ENCODE results near the gene MCM10. TPM values are rescaled to one million over a fixed set of nuclear protein-coding genes. Genes with fewer than 3 reads are reported as not detected.

The MCM10 gene
- total RNA-seq (2021; ENCODE audit: unreplicated experiment) (43.1 TPM), Bru-seq, nascent RNA (percentile 70 among the genes with signal in this experiment), BruChase-seq, experiment 1, labeled RNA remaining after a 6-hour chase (percentile 66 among the genes with signal in this experiment), BruChase-seq, experiment 2, labeled RNA remaining after a 2-hour chase (percentile 69 among the genes with signal in this experiment)
- 7.5 and 8.8 TPM in 2 replicates for polyA plus RNA-seq (2012)
- long read RNA-seq, full-length matches to known transcripts: 43 of 103 reads
- long read RNA-seq, partial matches to known transcripts: 52 of 103 reads
- long read RNA-seq, other reads (novel, unspliced or antisense): 8 of 103 reads

DNA sequence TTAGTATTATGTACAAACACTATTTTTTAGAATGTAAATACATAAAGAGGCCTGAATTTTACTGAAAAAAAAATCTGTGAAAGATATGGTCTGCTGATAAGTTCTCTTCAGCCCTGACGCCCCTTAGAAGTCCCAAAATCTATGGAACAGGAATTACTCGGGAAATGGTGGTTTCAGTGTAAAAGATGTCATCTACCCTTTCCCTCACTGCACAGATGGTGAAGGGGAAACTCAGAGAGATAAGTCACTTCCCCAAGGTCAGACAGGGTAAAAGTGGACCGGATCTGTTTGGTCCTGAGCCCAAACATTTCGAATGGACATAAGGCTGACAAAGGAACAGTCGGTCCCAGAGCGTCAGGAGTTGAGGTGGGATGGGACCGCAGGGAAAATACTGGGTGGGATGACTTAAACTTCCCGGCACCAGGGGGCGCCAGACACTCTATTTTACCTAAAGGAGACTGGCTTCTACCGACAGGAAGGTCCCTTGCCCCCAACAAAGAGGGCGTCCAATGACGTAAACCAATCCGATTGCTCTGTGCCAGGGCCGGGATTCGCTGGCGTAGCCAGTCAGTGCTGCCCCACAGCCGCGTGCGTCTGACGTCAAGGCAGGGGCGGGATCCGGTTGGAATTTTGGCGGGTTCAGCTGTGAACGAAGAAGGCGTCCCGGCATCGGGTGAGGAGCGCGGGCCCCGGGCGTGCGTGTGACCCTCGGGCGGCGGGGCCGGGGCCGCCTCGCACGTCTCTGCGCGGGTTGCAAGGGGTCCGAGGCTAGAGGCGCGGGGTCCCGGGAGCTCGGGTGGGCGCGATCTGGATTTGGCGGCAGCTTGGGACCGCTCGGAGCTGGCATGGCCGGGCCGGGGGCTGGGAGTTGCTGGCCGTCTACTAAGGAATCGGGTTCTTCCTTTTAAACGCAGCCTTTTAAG, at the start of gene MCM10:
TSS of gene MCM10 (plus strand) at position 625 of the 923 bp plus-strand sequence. CDS start 2,645 bp downstream, outside the sequence.
- Histone ChIP-seq H3K27ac (ENCODE audit: low read depth, low read length) (peak within 1 kb of the TSS; percentile 30), H3K4me2 (ENCODE audit: low read length) (peak within 1 kb of the TSS; percentile 94), H2AFZ (ENCODE audit: low read depth, low read length, poor library complexity, severe bottlenecking) (peak within 1 kb of the TSS; percentile 79), H3K4me3 (replicated peaks in 1 of 2; ENCODE audit: low read depth in 1 of 2, low read length in 2 of 2) (peak within 1 kb of the TSS; percentile 92 to 94), H4K20me1 (ENCODE audit: insufficient read depth) (no peaks in the 10 kb centered on the region), H3K9me2 (ENCODE audit: insufficient read depth) (no peaks in the 10 kb centered on the region), H3K27me3 (ENCODE audit: insufficient read depth, low read length) (no peaks in the 10 kb centered on the region), H3K9ac (ENCODE audit: low read length) (peak within 1 kb of the TSS; percentile 87), H3K36me3 (ENCODE audit: control insufficient read depth in 1 of 2, insufficient read depth in 2 of 2, low read length in 2 of 2) (peaks cover 3 to 16% of the 10 kb centered on the region in 2 experiments; a peak in 3 of 4 replicates), H3K9me3 (ENCODE audit: control insufficient read depth in 1 of 2, insufficient read depth in 1 of 2, low read depth in 1 of 2, low read length in 2 of 2) (no peaks in the 10 kb centered on the region), H3K79me2 (ENCODE audit: insufficient read depth, low read length) (peaks cover 48% of the 10 kb centered on the region), H3K4me1 (ENCODE audit: control insufficient read depth in 1 of 2, insufficient read depth in 2 of 2, low read length in 2 of 2) (peaks cover 0 to 15% of the 10 kb centered on the region in 2 experiments; a peak in 3 of 4 replicates)
- peak; percentile 99 for ATAC-seq
- CTCF ChIA-PET: interaction anchor here (0.6 to 2.3 kb wide), 4 partner anchors 10 to 837 kb away, joined by 3 to 14 read pairs (median 6); partner anchors contain the start of gene OPTN
- intact Hi-C loops (cut with micrococcal nuclease): loop anchor here (1.0 to 5.0 kb wide), 3 partner anchors 62 to 186 kb away; partner anchors contain the start of gene SEPHS1
- POLR2A ChIA-PET: no interaction called here
- peak; percentile 99 for DNase-seq (ENCODE audit: low read depth, low spot score)
- BruUV-seq (replicated peaks): no TSS peak
- RAD21 ChIA-PET (ENCODE audit: low non-redundant PET in 1 of 2, low total read pairs in 2 of 2, uncharacterized antibody in 2 of 2, unreplicated experiment in 2 of 2): no interaction called here
- peak; percentile 70 for TF ChIP-seq POLR2AphosphoS5 (IDR thresholded peaks at IDR 0.05; ENCODE audit: low read depth, low read length)
- TF ChIP-seq ELF1 (IDR thresholded peaks at IDR 0.05; ENCODE audit: borderline replicate concordance, low read depth): no peak
- TF ChIP-seq ZFX (IDR thresholded peaks at IDR 0.05): no peak; the same call in 1 of the 2 replicates
- TF ChIP-seq, protein P1, sequence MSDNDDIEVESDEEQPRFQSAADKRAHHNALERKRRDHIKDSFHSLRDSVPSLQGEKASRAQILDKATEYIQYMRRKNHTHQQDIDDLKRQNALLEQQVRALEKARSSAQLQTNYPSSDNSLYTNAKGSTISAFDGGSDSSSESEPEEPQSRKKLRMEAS (IDR thresholded peaks at IDR 0.05): peak; percentile 52; the same call in 1 of the 2 replicates
- TF ChIP-seq EZH2phosphoT487 (IDR thresholded peaks at IDR 0.05; ENCODE audit: borderline replicate concordance): no peak
- peak; percentile 77 for TF ChIP-seq RAD21 (IDR thresholded peaks at IDR 0.05; ENCODE audit: low read depth)
- peak; percentile 77; the same call in 1 of the 2 replicates for TF ChIP-seq SRF (IDR thresholded peaks at IDR 0.05; ENCODE audit: low read depth)
- TF ChIP-seq CBX3 (IDR thresholded peaks at IDR 0.05; ENCODE audit: low read depth): 0 out of 2 replicates have a peak, but pooled peaks have one; percentile 28
- TF ChIP-seq, protein P2, sequence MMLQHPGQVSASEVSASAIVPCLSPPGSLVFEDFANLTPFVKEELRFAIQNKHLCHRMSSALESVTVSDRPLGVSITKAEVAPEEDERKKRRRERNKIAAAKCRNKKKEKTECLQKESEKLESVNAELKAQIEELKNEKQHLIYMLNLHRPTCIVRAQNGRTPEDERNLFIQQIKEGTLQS (IDR thresholded peaks at IDR 0.05): no peak
- TF ChIP-seq SIN3A (IDR thresholded peaks at IDR 0.05; ENCODE audit: low read depth): peak; percentile 98
- no peak for TF ChIP-seq CEBPB (IDR thresholded peaks at IDR 0.05; ENCODE audit: low read depth)
- TF ChIP-seq, protein P3, sequence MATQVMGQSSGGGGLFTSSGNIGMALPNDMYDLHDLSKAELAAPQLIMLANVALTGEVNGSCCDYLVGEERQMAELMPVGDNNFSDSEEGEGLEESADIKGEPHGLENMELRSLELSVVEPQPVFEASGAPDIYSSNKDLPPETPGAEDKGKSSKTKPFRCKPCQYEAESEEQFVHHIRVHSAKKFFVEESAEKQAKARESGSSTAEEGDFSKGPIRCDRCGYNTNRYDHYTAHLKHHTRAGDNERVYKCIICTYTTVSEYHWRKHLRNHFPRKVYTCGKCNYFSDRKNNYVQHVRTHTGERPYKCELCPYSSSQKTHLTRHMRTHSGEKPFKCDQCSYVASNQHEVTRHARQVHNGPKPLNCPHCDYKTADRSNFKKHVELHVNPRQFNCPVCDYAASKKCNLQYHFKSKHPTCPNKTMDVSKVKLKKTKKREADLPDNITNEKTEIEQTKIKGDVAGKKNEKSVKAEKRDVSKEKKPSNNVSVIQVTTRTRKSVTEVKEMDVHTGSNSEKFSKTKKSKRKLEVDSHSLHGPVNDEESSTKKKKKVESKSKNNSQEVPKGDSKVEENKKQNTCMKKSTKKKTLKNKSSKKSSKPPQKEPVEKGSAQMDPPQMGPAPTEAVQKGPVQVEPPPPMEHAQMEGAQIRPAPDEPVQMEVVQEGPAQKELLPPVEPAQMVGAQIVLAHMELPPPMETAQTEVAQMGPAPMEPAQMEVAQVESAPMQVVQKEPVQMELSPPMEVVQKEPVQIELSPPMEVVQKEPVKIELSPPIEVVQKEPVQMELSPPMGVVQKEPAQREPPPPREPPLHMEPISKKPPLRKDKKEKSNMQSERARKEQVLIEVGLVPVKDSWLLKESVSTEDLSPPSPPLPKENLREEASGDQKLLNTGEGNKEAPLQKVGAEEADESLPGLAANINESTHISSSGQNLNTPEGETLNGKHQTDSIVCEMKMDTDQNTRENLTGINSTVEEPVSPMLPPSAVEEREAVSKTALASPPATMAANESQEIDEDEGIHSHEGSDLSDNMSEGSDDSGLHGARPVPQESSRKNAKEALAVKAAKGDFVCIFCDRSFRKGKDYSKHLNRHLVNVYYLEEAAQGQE (IDR thresholded peaks at IDR 0.05; ENCODE audit: low read depth): no peak
- TF ChIP-seq ZNF274 (IDR thresholded peaks at IDR 0.05; ENCODE audit: low read depth, low read length): no peak
- peak; percentile 93 for TF ChIP-seq SP1 (IDR thresholded peaks at IDR 0.05; ENCODE audit: low read depth)
- peak; percentile 99 for TF ChIP-seq YY1 (IDR thresholded peaks at IDR 0.05; ENCODE audit: extremely low read depth, insufficient replicate concordance, low read depth, low read length)
- TF ChIP-seq JUND (IDR thresholded peaks at IDR 0.05): no peak
- TF ChIP-seq, protein P4, sequence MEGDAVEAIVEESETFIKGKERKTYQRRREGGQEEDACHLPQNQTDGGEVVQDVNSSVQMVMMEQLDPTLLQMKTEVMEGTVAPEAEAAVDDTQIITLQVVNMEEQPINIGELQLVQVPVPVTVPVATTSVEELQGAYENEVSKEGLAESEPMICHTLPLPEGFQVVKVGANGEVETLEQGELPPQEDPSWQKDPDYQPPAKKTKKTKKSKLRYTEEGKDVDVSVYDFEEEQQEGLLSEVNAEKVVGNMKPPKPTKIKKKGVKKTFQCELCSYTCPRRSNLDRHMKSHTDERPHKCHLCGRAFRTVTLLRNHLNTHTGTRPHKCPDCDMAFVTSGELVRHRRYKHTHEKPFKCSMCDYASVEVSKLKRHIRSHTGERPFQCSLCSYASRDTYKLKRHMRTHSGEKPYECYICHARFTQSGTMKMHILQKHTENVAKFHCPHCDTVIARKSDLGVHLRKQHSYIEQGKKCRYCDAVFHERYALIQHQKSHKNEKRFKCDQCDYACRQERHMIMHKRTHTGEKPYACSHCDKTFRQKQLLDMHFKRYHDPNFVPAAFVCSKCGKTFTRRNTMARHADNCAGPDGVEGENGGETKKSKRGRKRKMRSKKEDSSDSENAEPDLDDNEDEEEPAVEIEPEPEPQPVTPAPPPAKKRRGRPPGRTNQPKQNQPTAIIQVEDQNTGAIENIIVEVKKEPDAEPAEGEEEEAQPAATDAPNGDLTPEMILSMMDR (IDR thresholded peaks at IDR 0.05 in 2 of 3, conservative IDR thresholded peaks at IDR 0.05 in 1 of 3; ENCODE audit: borderline replicate concordance in 1 of 3, insufficient read depth in 1 of 3, low read depth in 2 of 3, low read length in 2 of 3): peak; percentile 68 to 82 (median 75)
- TF ChIP-seq EZH2 (IDR thresholded peaks at IDR 0.05): no peak
- TF ChIP-seq POLR2A (IDR thresholded peaks at IDR 0.05; ENCODE audit: borderline replicate concordance, extremely low read depth, insufficient read depth, insufficient read length): peak; percentile 24

Data from HCT116 (cell line).